IMR-90 (cell line): Measurements from ENCODE around the gene CYP26B1. TPM values are rescaled to one million over a fixed set of nuclear protein-coding genes. Genes with fewer than 3 reads are reported as not detected.

Experiments used
- ATAC-seq: fragments of 200-7000 bp; cut with Tn5 transposase; 2 replicates; pipeline ENCODE4 v1.9.1; 2020; ENCODE audit warnings: low read depth, mild to moderate bottlenecking, moderate library complexity
- BruUV-seq: library from RNA; stranded (reverse); fragments of 400-500 nt; replicated peaks from 2 replicates; lab custom pipeline; 2021; lab: Mats Ljungman, UMichigan
- CTCF ChIA-PET: fragments of 300-600 bp; formaldehyde crosslinking; extraction: SDS; loops from one replicate; lab custom pipeline; 2021; ENCODE audit warnings: antibody characterized with exemption; lab: Yijun Ruan, JAX
- POLR2A ChIA-PET: fragments of 300-600 bp; sonication (Branson Sonifier 250); formaldehyde crosslinking; loops from one replicate; lab custom pipeline; 2022; ENCODE audit warnings: antibody characterized with exemption; ENCODE audit not compliant: unreplicated experiment; lab: Charles Lee
- DNase-seq: peaks from one replicate; pipeline ENCODE4 v3.0.0; 2013
- H2AFZ ChIP-seq: replicated peaks from 2 replicates; pipeline ENCODE3; 2013; ENCODE audit warnings: low read length, mild to moderate bottlenecking; ENCODE audit not compliant: poor library complexity
- H2AK5ac ChIP-seq: 2 replicates; pipeline ENCODE4 v1.6.1; 2013; ENCODE audit warnings: low read depth, low read length, inconsistent platforms
- H2AK9ac ChIP-seq: replicated peaks from 2 replicates; pipeline ENCODE3; 2013; ENCODE audit warnings: mild to moderate bottlenecking, low read depth, low read length, moderate library complexity; ENCODE audit not compliant: poor library complexity
- H2BK120ac ChIP-seq: 2 replicates; pipeline ENCODE4 v1.6.1; 2013; ENCODE audit warnings: low read depth, low read length, inconsistent platforms
- H2BK15ac ChIP-seq: 3 replicates; pipeline ENCODE4 v1.6.1; 2013; ENCODE audit warnings: low read depth, low read length, inconsistent platforms
- H2BK20ac ChIP-seq: 2 replicates; pipeline ENCODE4 v1.6.1; 2013; ENCODE audit warnings: low read depth, mild to moderate bottlenecking, inconsistent platforms, low read length, moderate library complexity
- H2BK5ac ChIP-seq: 2 replicates; pipeline ENCODE4 v1.6.1; 2013; ENCODE audit warnings: mild to moderate bottlenecking, low read depth, low read length, inconsistent platforms; ENCODE audit not compliant: poor library complexity, severe bottlenecking
- H3K14ac ChIP-seq: replicated peaks from 2 replicates; pipeline ENCODE4 v1.6.1; 2013; ENCODE audit warnings: low read depth, low read length, inconsistent platforms
- H3K18ac ChIP-seq: 2 replicates; pipeline ENCODE4 v1.6.1; 2013; ENCODE audit warnings: low read depth, low read length, control low read depth
- H3K23ac ChIP-seq: 2 replicates; pipeline ENCODE4 v1.6.1; 2013; ENCODE audit warnings: low read depth, low read length, inconsistent platforms
- H3K27ac ChIP-seq: 2 replicates; pipeline ENCODE4 v1.5.1; 2013; ENCODE audit warnings: mild to moderate bottlenecking, control low read depth, low read length; ENCODE audit not compliant: insufficient read depth
- H3K27me3 ChIP-seq: 2 replicates; pipeline ENCODE4 v1.6.1; 2013; ENCODE audit warnings: low read length; ENCODE audit not compliant: control insufficient read depth, insufficient read depth
- H3K36me3 ChIP-seq: 2 replicates; pipeline ENCODE4 v1.6.1; 2013; ENCODE audit warnings: low read length, mixed read lengths; ENCODE audit not compliant: control insufficient read depth, insufficient read depth
- H3K4ac ChIP-seq: 2 replicates; pipeline ENCODE4 v1.6.1; 2013; ENCODE audit warnings: low read depth, low read length, inconsistent platforms
- H3K4me1 ChIP-seq: 2 replicates; pipeline ENCODE4 v1.6.1; 2013; ENCODE audit warnings: low read length, mixed read lengths; ENCODE audit not compliant: control insufficient read depth, insufficient read depth
- H3K4me2 ChIP-seq: 2 replicates; pipeline ENCODE4 v1.6.1; 2013; ENCODE audit warnings: low read depth, mild to moderate bottlenecking, control low read depth, low read length, moderate library complexity
- H3K4me3 ChIP-seq: 2 replicates; pipeline ENCODE4 v1.5.1; 2013; ENCODE audit warnings: low read depth, mild to moderate bottlenecking, control low read depth, low read length, moderate library complexity; ENCODE audit not compliant: insufficient read depth
- H3K56ac ChIP-seq: 2 replicates; pipeline ENCODE4 v1.6.1; 2013; ENCODE audit warnings: low read length, inconsistent platforms; ENCODE audit not compliant: insufficient read depth; ENCODE audit errors: extremely low read depth
- H3K79me1 ChIP-seq, 2 experiments: 2 replicates each; pipeline ENCODE4 v1.6.1; 2013; ENCODE audit warnings: low read length in 2 of 2, inconsistent platforms in 1 of 2, low read depth in 1 of 2
- H3K9ac ChIP-seq: 2 replicates; pipeline ENCODE4 v1.6.1; 2013; ENCODE audit warnings: low read depth, low read length, control low read depth
- H3K9me1 ChIP-seq: 2 replicates; pipeline ENCODE4 v1.6.1; 2013; ENCODE audit warnings: low read length, inconsistent platforms; ENCODE audit not compliant: insufficient read depth
- H3K9me3 ChIP-seq: 2 replicates; pipeline ENCODE4 v1.6.1; 2013; ENCODE audit warnings: low read length; ENCODE audit not compliant: control insufficient read depth, insufficient read depth
- H4K20me1 ChIP-seq: 2 replicates; pipeline ENCODE4 v1.6.1; 2013; ENCODE audit warnings: low read length, inconsistent platforms; ENCODE audit not compliant: insufficient read depth
- H4K5ac ChIP-seq: 2 replicates; pipeline ENCODE4 v1.6.1; 2013; ENCODE audit warnings: mild to moderate bottlenecking, low read depth, low read length, control low read depth
- H4K8ac ChIP-seq, 2 experiments: 2 replicates each; pipeline ENCODE4 v1.6.1; 2013; ENCODE audit warnings: low read depth in 2 of 2, low read length in 2 of 2, control low read depth in 1 of 2, inconsistent platforms in 1 of 2
- H4K91ac ChIP-seq: 2 replicates; pipeline ENCODE4 v1.6.1; 2013; ENCODE audit warnings: low read depth, low read length, inconsistent platforms; ENCODE audit not compliant: insufficient read depth
- BHLHE40 ChIP-seq: fragments of 150-350 bp; IDR thresholded peaks from 2 replicates; pipeline ENCODE4 v1.6.1; 2016; ENCODE audit warnings: mild to moderate bottlenecking, low read depth, low read length
- CEBPB ChIP-seq: IDR thresholded peaks from 2 replicates; pipeline ENCODE4 v1.6.1; 2012; ENCODE audit warnings: low read depth, low read length, improper control_type of control experiment
- CHD1 ChIP-seq: IDR thresholded peaks from 2 replicates; pipeline ENCODE4 v1.6.1; 2012; ENCODE audit warnings: low read depth, low read length, improper control_type of control experiment
- CTCF ChIP-seq: conservative IDR thresholded peaks from 2 replicates; pipeline ENCODE4 v1.5.1; 2012; ENCODE audit warnings: mild to moderate bottlenecking, low read depth, low read length, improper control_type of control experiment
- FOS ChIP-seq: fragments of 150-350 bp; IDR thresholded peaks from 2 replicates; pipeline ENCODE4 v1.6.1; 2016; ENCODE audit warnings: low read depth, low read length
- MAFK ChIP-seq: IDR thresholded peaks from 2 replicates; pipeline ENCODE4 v1.6.1; 2012; ENCODE audit warnings: low read depth, low read length, improper control_type of control experiment
- MXI1 ChIP-seq: IDR thresholded peaks from 2 replicates; pipeline ENCODE4 v1.6.1; 2012; ENCODE audit warnings: low read depth, mild to moderate bottlenecking, low read length, moderate library complexity, borderline replicate concordance
- NFE2L2 ChIP-seq: fragments of 150-350 bp; IDR thresholded peaks from 2 replicates; pipeline ENCODE4 v1.6.1; 2016; ENCODE audit warnings: low read depth, mild to moderate bottlenecking, low read length
- POLR2A ChIP-seq: IDR thresholded peaks from 2 replicates; pipeline ENCODE4 v1.6.1; 2012; ENCODE audit warnings: mild to moderate bottlenecking, low read depth, low read length
- RAD21 ChIP-seq: IDR thresholded peaks from 2 replicates; pipeline ENCODE4 v1.6.1; 2012; ENCODE audit warnings: low read length, improper control_type of control experiment
- RFX5 ChIP-seq: IDR thresholded peaks from 2 replicates; pipeline ENCODE4 v1.8.0; 2012; ENCODE audit warnings: low read depth, mild to moderate bottlenecking, low read length, moderate library complexity
- SMC3 ChIP-seq: fragments of 150-350 bp; IDR thresholded peaks from 2 replicates; pipeline ENCODE4 v1.6.1; 2016; ENCODE audit warnings: low read depth, mild to moderate bottlenecking, antibody characterized with exemption, low read length, moderate library complexity
- USF2 ChIP-seq: fragments of 150-350 bp; IDR thresholded peaks from 2 replicates; pipeline ENCODE4 v1.6.1; 2017; ENCODE audit warnings: mild to moderate bottlenecking, antibody characterized with exemption, low read length, low read depth
- WGBS, 2 experiments: methylation state at CpG; one replicate each; pipeline versions ENCODE4 v1.1.5 to v1.1.7; 2013; ENCODE audit warnings: missing lambda C conversion rate in 2 of 2; ENCODE audit not compliant: insufficient read length in 1 of 2; ENCODE audit errors: extremely low coverage in 2 of 2; 5-methylcytosine and 5-hydroxymethylcytosine counted together
- dilution Hi-C: fragments of 300-500 bp; cut with HindIII; formaldehyde crosslinking; loops from one replicate; pipeline ENCODE4 v1.14.3; 2018; ENCODE audit warnings: low sequenced_read_pairs; ENCODE audit not compliant: unreplicated experiment
- in situ Hi-C: fragments of 300-500 bp; cut with MboI; formaldehyde crosslinking; loops from 3 replicates; pipeline ENCODE4 v1.14.3; 2019; ENCODE audit warnings: low sequenced_read_pairs, inconsistent platforms, mixed read lengths
- intact Hi-C: fragments of 100-400 bp; cut with micrococcal nuclease; formaldehyde crosslinking; loops from 2 replicates; pipeline ENCODE4 v1.10.0; 2022
- polyA plus RNA-seq, 3 experiments: library from polyadenylated mRNA; depleted of rRNA; stranded (reverse); fragments of >200 nt; gene quantifications; 2 replicates each; pipeline ENCODE4 v1.2.3, GENCODE V29; 2012; ENCODE audit warnings: low replicate concordance in 1 of 3
- total RNA-seq: library from RNA; depleted of rRNA; stranded (reverse); fragments of >200 nt; gene quantifications from 2 replicates; pipeline ENCODE4 v1.2.3, GENCODE V29; 2012

Gene CYP26B1
- total and polyA plus RNA-seq, 2 of the 4 experiments (the other 2 are of a cell fraction) = 0.02 TPM; not detected in 1

- Histone ChIP-seq H4K91ac (no peak overlapping the region), H2BK5ac (no peak overlapping the region), H4K5ac (no peak overlapping the region), H3K79me1 (no peaks in the 10 kb centered on the region), H3K4me1 (no peaks in the 10 kb centered on the region), H3K27me3 (no peaks in the 10 kb centered on the region), H4K8ac (no peak overlapping the region), H2BK20ac (no peak overlapping the region), H2AK5ac (no peak overlapping the region), H3K27ac (no peak overlapping the region), H4K20me1 (no peaks in the 10 kb centered on the region), H3K9me3 (no peaks in the 10 kb centered on the region), H3K9ac (no peak overlapping the region), H3K14ac (no peak overlapping the region), H3K23ac (no peak overlapping the region), H2AFZ (no peak overlapping the region), H3K9me1 (peaks cover 4% of the 10 kb centered on the region; the same call in 1 of the 2 replicates), H3K4me3 (no peak overlapping the region), H3K18ac (no peak overlapping the region), H2BK120ac (no peak overlapping the region), H3K4ac (no peak overlapping the region), H3K56ac (no peak overlapping the region), H2BK15ac (no peak overlapping the region), H3K36me3 (peaks cover 7% of the 10 kb centered on the region), H2AK9ac (no peak overlapping the region), H3K4me2 (no peak overlapping the region)
- intact Hi-C loops = no loop called here
- no CpG with 5 or more reads among the region's 8 CpGs for WGBS, 2 experiments
- DNase-seq = peak; percentile 35
- no peak for TF ChIP-seq CHD1
- TF ChIP-seq MXI1 = no peak
- TF ChIP-seq MAFK = no peak
- TF ChIP-seq POLR2A = no peak
- no peak for TF ChIP-seq RAD21
- no peak for TF ChIP-seq NFE2L2
- TF ChIP-seq SMC3 = no peak
- no peak for TF ChIP-seq CEBPB
- TF ChIP-seq USF2 = no peak
- no peak for TF ChIP-seq BHLHE40
- no peak for TF ChIP-seq FOS
- no peak for TF ChIP-seq CTCF
- no peak for TF ChIP-seq RFX5
- no TSS peak for BruUV-seq
- ChIA-PET POLR2A (no interaction called here), CTCF (no interaction called here)
- in situ Hi-C loops = no loop called here
- peak; percentile 67 for ATAC-seq
- dilution Hi-C loops = no loop called here
Measured at GRCh38 chr2:72173640-72174321, 26.1 kb upstream of the CYP26B1 start.
